Fibroblast of pulmonary artery (primary cell): ENCODE data around the gene TCF7L2.
A peak's percentile ranks its signal among the peaks of the same experiment; 100 is the strongest.

Experiments used
- DNase-seq: peaks from one replicate; pipeline ENCODE4 v3.0.0-alpha.2; 2010; ENCODE audit warnings: low read depth
- H3K4me3 ChIP-seq: replicated peaks from 2 replicates; pipeline ENCODE4 v1.5.1; 2011; ENCODE audit warnings: low read depth, mild to moderate bottlenecking, control low read depth, low read length, moderate library complexity
- CTCF ChIP-seq: IDR thresholded peaks from 2 replicates; pipeline ENCODE4 v1.5.1; 2011; ENCODE audit warnings: mild to moderate bottlenecking, control low read depth, low read length, inconsistent platforms; ENCODE audit errors: missing control alignments

The TCF7L2 gene

GRCh38 chr10:113041324-113041723 is 91.3 kb downstream of the TCF7L2 start:
- DNase-seq, result no peak
- H3K4me3 ChIP-seq, result no peak overlapping the region
- TF ChIP-seq CTCF, result no peak

DNA sequence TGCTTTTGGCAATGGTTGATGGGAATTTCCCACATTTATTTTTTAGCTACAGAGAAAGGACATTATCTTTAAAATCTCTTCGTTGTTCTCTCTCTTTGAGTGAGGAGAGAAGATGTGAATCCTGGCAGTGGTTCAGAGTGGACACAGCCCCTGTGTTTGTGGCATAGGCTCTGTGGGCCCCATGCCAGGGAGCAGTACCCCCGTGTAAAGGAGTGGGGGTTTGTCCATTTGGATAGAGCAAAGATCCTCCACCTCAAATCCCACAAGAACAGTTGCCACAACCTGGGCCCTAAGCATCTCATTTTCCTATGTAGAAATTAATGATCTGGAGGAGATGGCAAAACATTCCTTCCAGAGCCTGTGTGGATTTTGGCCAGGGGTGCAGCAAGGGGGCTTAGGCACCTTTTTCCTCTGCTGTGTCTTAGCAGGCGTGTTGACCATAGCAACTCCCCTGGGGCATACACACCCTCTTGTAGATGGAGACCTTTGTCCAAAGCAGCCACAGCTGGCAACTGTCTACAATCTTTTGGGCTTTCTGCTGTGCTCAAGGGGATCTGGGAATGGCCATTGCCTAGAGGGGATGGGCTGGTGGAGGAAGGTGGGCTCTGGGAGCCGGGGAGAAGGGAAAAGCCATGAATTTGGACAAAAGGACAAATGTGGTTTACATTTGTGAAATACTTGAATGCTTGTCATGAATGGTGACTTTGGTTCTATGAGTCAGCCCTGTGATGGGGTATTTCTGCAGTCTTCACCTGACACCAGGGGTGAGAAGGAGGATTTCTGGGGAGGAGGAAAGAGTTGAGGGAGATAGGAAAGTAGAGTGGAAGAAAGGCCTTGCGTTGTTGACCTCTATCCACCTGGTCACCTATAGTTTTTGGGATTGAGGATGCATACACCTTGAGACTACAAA is 92.0 kb downstream of the TCF7L2 start:
- no peak for TF ChIP-seq CTCF
- no peak for DNase-seq
- no peak overlapping the region for H3K4me3 ChIP-seq

- no peak for TF ChIP-seq CTCF
- no peak for DNase-seq
- H3K4me3 ChIP-seq, result no peak overlapping the region
These were observed 92.8 kb downstream of the TCF7L2 start for GRCh38 chr10:113042868-113043267.

- no peak for DNase-seq
- no peak for TF ChIP-seq CTCF
- H3K4me3 ChIP-seq, result no peak overlapping the region
These were observed 94.1 kb downstream of the TCF7L2 start for GRCh38 chr10:113044016-113044755.

GRCh38 chr10:113045147-113046055 is 95.4 kb downstream of the TCF7L2 start:
- no peak overlapping the region for H3K4me3 ChIP-seq
- no peak for TF ChIP-seq CTCF
- peak; percentile 89 for DNase-seq

DNA sequence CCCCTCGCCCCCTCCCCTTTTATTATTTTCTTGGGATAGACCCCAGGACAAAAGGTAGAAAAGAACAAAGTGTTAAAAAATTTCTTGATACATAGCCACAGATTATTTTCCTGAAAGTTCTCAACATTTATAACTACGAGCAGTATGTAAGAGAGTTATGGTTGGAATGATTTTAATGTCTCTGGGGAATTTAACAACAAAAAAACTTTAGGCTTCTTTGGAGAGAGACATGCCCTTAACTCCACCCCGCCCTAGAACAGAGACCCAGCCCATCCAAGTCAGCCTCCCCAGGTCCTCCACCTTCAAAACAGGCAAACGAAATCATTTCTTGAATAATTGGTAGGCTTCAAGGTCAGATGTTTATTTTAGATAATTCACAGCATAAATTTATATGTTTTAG is 97.1 kb downstream of the TCF7L2 start:
- no peak for TF ChIP-seq CTCF
- H3K4me3 ChIP-seq, result no peak overlapping the region
- DNase-seq, result peak; percentile 39
